Body of pancreas (tissue), 4 donors: ENCODE results near the gene EEFSEC.

ENCODE experiments used
- CTCF ChIP-seq, 7 experiments: fragments of 450-650 bp in 4 of 7; fragments of 200-600 bp in 3 of 7; sonication (generic) in 3 of 7; IDR thresholded peaks; one replicate each; pipeline ENCODE4 v1.5.1; 2016 to 2019; ENCODE audit warnings: antibody characterized with exemption in 7 of 7
- POLR2A ChIP-seq, 3 donors: fragments of 450-650 bp; IDR thresholded peaks; one replicate each; pipeline ENCODE4 v1.6.1; 2016; ENCODE audit warnings: antibody characterized with exemption in 3 of 3, mild to moderate bottlenecking in 2 of 3

GRCh38 chr3:128228366-128228910 lies 75.2 kb downstream of the EEFSEC start:
- TF ChIP-seq CTCF (IDR thresholded peaks at IDR 0.05) (no peak), POLR2A (IDR thresholded peaks at IDR 0.05) (no peak)
